NCI-H446 treated with DMSO at 0.1 percent for 48 hours (cell line): ENCODE measurements around the gene CAMK1D.

ENCODE experiments used
- DNase-seq: peaks from one replicate; lab custom pipeline; 2025; lab: John Stamatoyannopoulos, UW

Gene CAMK1D

DNA sequence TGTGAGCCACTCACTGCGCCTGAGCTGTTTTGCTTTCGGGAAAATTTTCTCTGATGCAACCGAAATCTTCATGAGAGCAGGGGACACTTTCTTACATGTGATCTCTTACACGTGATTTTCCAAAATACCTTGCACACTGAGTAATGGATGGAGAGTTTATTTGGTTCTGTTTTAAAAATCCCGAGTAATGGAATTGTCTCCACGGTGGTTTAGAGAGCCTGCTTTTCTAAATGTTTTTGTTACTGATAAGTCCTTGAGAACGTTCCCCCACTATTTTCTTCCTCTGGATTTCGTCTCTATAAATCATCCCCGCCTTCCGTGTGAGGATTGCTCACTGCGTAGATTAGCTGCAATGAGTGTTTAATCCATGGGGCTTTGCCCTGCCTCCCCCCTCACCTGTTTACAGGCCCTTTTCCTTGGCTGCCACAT, 25.7 kb downstream of the CAMK1D start:
- no peak for DNase-seq

DNA sequence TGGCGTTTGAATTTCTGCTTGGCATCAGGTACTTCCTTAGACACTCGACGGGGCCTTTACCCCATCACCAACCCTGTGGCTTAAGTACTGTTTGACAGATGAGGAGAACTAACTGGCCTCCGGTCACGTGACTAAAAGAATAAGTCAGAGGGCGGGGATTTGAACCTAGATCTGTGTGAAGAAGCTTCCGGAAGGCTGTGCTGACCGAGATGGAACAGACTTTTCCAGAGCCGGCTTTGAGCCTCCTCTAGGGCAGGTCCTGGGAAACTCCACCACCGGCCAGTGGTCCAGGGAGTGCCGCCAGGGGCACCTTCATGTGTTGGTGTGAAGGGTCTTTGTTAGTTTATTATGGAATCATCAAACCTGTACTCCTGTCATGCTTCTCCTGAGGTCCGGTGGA, 26.9 kb downstream of the CAMK1D start:
- no peak for DNase-seq

DNA sequence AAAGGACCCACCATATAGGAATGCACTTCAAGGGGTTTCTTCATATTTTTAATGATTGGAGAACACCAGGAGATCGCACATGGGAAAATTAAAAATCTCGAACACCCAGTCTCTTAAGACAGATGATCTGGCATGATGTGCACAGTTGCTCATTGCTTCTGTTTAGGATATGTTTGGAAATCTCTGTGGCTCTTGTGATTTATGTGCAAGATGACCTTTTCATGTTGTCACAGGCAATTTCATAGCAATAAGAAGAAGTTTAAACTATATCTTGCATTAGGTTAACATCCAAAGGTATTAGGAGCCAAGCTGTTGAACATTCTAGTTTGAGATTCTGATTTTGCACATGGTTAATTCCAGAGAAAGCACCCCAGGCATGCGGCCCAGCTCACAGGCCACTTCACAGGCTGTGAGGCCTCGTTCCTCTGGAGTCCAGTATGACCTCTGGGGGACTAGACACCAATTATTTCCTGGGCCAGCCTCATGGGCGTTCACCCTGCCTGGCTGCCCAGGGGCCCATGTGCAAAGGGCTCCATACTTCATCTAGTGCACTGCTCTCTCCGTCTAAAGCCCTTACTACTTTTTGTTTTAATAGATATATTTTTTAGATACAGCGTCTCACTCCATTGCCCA, 28.4 kb downstream of the CAMK1D start:
- DNase-seq = no peak

DNA sequence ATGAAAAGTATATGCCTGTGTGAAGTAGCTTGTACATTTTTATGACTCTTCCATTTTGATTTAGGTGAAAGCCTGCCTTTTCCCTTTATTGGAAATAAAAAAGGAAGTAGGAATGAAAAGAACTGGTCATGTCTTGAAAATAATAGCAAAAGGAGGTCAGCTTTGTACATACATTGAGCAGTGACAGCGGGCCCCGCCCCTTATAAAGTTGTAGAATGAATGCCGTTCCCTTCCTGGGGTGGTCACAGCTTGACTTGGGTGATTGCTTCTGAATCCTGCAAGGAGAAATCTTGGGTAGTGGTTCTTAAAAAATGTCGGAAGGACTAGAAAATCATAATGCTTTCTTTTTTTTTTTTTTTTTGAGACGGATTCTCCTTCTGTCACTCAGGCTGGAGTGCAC, 31.7 kb downstream of the CAMK1D start:
- no peak for DNase-seq

DNA sequence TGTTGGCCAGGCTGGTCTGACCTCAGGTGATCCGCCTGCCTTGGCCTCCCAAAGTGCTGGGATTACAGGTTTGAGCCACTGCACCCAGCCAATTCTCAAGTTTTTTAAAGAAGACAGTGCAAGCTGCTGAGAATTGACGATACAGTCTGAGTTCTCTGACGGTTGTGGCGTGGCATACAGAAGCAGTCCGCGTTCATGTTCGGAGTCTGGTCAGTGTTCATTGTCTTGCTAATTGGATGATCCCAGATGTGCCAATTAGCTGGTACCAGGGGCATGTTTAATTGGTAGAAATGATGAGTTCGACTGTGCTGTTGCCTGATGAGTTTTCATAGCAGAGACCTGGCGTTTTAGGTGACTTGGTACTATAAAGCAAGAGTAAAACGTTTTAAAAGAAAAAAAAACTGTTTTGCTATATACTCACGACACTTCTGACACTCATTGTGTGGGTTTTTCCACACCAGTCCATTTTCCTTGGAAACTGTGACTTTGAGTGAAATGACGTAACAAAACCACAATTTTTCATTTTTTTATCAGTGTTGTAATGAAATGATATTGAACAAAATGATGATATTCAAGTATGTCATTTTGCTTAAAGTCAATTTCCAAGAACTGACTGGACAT, 32.3 kb downstream of the CAMK1D start:
- DNase-seq = no peak

DNA sequence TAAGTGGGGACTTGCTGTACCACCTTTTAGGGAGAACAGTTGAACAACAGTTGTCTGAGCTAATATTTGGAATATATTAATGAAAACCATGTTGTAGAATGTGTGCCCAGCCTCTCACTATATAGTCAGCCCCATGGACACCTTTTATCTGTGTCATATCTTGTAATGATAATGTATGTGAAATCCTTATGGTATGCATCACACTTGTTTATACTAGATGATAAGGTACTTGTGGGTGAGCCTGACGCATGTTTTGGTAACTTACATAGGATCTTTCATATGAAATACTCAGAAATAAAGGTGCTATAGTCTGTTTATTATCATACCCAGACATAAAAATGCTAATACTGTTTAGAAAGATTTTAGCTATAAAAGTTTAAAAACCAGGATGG, 32.8 kb downstream of the CAMK1D start:
- no peak for DNase-seq

DNA sequence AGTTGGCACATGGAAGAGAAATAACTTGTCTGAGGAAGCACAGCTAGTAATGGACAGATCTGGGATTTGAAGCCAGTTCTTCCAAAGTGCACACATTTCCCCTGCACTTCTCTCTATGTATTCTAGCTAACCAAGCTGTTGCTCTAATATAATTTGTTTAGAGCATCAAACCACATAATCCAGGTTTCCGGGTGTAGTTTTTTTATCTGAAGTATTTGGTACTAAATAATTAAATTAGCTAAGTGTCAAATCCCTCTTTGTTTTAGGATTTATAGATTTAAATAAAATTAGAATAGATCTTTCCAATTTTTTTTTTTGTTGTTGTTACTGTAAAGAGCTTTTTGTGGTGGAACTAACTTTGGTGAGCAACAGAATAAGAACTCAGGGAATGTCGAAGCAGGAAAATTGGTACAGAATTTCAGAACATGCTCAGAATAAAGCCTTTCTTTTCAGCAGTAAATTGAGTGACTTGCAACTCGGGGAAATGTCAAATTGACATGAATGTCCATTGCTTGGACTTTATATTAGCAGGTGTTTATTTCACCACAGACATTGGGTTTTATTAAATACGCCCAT, 33.7 kb downstream of the CAMK1D start:
- no peak for DNase-seq

DNA sequence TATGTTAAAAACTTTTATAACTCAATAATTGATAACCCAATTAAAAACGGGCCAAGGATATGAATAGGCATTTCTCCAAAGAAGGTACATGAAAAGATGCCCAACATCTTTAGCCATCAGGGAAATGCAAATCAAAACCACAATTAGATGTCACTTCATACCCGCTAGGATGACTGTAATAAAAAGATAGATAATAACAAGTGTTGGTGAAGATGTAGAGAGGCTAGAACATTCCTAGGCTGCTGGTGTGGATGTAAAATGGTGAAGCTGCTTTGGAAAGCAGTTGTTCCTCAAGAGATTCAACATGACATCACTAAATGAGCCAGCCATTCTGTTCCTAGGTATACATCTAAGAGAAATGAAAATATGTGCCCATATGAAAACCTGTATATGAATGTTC, 35.6 kb downstream of the CAMK1D start:
- no peak for DNase-seq

DNA sequence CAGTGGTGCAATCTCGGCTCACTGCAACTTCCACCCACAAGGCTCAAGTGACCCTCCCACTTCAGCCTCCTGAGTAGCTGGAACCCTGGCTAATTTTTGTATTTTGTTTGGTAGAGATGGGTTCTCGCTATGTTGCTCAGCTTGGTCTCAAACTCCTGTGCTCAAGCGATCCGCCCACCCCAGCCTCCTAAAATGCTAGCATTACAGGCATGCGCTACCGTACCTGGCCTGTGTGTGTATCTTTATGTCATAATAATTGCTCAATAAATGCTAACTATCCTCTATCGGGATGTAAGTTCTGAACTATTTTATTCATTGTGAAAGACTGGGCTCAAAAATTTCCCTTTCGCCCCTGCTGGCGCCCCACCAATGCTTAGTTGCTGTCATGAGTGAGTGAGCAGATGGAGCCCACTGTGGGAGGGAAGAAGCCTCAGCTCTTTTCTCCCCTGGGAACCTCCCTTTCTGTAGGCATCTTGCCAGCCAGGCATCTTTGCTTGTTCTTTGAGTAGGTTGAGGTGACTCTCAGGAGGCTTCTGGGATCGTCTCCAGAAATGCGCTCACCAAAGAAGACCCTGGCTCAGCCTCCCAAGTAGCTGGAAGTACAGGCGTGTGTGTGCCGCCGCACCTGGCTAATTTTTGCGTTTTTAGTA, 38.3 kb downstream of the CAMK1D start:
- peak; percentile 76 for DNase-seq

DNA sequence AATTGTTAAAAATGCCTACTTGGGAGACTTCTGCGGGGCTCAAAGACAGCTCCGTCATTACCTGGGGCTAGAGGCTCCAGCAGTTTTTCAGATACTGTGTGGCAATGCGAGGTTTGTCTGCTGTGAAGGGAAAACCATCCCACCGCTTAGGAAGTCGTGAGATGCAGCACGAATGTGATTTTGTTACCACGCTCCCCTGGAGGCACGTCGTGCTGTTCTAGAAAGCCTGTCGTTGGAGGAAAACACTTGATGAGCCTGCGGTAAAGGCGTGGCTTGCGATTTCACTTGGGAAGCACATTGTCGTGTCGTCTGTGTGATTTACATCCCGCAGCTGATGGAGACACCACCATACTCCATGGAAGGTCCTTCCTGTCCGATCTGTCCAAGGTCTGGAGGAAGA, 39.3 kb downstream of the CAMK1D start:
- DNase-seq = no peak

DNA sequence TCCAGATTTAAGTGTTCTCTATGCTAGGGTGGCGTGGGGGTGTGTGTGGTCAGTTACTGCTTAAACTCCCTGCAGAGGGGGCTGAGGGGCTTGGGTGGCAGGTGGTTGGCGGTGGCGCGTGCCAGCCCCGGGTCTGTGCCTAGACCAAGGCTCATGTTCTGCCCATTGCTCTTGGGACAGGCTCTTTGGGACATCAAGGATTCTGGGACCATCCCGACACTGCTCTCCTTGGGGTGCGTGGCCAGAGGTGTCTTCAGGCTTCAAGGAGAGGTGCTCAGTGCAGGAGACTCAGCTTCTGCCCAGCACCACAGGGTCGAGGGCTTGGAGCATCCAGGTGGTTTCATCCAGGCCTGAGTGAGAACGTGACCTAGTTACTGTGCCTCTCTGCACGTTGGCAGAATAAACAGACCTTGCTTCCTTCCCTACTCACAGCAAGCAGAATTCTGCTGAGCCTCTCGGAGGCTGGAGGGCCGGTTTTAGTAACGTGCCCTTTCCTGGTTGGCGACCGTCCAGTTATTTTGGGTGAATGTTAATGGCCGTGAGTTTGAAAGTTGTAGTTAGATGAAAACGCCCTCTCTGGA, 39.9 kb downstream of the CAMK1D start:
- no peak for DNase-seq

DNA sequence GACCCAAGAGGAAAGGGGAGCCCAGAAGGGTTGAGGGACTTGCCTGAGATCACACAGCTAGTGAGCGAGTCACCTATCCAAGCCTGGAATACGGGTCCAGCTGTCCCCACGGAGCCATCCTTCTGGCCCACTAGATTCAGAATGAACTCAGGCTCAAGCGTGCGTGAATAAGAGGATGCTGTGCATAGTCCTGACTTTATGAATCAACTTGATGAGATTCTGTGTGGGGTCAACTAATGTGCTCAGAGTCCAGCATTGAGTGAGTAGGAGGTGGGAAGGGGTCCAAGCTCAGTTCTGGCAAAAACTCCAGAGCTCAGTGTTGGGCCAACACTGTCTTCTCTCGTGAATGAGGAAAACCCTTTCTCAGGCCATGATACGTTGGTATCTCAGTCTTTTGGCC, 41.4 kb downstream of the CAMK1D start:
- DNase-seq = no peak

DNA sequence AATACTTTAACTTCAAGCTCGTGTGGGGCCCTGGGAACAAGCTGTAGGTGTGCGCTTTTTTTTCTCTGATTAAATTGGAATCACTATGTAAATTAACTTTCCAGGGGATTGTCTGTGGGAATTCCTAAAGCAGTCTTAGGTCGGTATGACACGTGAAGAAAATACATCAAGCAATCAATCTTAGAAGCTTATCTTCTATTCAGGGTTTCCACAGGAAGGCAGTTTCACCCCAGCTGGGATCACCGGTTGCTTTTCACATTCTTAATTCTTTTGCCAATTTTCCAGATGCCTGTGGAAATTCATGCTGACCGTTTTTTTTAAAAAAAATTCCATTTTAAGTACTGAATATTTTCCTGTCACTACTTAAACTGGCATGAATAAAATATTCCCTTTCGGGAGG, 41.9 kb downstream of the CAMK1D start:
- DNase-seq = no peak

DNA sequence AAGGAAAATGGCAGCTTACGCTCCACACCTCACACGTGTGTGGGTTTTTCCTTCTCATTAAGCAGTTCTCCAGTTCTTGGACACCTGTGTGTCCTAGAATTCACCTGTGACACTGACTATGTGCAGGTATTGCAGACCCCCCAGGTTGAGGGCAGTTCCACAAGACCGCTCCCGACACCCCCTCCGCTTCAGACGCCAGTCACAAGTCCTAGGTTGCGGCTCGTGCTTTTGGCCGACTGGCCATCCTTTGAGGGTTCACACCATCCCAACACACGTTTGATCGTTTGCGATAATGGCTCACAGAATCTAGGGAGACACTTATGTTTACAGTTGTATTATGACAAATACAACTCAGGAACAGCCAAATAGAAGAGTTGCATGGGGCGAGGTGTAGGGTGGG, 44.5 kb downstream of the CAMK1D start:
- DNase-seq = no peak

DNA sequence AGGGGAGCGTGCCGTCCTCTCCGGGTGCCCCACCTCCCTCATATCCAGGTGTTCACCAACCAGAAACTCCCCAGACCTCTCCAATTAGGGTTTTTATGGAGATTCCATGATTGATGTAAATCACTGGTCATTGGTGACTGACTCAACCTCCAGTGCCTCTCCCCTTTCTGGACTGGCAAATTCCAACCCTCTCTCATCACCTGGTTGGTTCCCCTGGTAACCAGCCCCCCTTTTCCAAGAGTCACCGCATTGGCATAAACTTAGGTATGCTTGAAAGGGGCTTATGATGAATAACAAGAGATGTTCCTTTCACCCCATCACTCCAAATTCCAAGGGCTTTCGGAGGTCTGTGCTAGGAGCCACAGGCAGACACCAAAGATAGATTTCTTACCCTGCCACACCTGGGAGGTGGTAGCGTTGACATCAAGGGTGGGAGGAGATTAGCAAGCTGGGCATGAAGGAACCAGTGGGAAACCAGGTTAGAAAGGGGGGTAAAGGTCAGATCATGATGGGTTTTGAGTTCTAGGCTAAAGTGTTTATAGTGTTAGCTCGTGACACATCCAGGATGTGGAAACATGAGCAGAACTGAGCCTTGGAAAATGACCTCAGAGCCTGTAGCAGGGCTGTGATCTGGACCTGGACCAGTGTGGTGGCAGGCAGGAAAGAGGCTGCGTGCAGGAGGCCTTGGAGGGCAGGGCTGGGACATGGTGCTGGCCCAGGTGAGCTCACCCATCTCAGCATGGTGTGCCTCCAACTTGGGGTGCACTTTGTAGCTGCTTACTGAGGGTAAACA, 45.1 kb downstream of the CAMK1D start:
- DNase-seq = no peak

DNA sequence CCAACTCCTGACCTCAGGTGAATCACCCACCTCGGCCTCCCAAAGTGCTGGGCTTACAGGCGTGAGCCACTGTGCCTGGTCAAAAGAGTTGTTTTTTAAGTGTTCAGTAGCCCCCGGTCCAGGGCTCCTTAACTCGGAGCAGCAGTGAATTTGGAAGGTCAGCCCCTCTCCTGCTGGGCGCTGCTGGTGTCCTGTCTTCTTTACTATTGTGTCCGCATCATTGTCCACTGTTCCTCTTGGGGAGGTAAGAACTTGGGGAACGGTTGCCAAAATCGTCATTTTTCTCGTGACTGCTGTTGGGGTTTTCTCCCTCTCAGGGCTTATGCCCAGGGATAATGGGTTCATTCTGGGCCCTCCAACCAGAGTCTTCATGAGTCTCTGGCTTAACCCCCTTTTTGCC, 46.7 kb downstream of the CAMK1D start:
- DNase-seq = no peak

DNA sequence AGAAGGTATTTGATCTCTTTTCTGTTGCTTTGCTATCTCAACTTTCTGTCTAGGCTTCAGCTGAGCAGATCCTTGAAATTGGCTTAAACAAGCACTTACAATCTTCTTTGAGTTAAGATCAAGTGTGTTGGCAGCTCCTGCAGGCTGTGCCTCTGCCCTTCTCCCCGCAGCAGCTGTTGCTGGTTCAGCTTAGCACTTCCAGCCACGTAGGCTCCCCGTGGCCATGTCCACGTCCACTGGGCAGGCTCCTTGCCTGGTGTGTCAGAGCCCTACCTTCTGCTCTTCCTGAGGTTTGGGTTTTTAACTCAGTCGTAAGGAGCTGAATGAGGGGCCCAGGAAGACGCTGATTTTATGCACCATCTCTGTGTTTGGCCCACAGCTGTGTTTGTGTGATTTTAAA, 47.2 kb downstream of the CAMK1D start:
- peak; percentile 21 for DNase-seq

DNA sequence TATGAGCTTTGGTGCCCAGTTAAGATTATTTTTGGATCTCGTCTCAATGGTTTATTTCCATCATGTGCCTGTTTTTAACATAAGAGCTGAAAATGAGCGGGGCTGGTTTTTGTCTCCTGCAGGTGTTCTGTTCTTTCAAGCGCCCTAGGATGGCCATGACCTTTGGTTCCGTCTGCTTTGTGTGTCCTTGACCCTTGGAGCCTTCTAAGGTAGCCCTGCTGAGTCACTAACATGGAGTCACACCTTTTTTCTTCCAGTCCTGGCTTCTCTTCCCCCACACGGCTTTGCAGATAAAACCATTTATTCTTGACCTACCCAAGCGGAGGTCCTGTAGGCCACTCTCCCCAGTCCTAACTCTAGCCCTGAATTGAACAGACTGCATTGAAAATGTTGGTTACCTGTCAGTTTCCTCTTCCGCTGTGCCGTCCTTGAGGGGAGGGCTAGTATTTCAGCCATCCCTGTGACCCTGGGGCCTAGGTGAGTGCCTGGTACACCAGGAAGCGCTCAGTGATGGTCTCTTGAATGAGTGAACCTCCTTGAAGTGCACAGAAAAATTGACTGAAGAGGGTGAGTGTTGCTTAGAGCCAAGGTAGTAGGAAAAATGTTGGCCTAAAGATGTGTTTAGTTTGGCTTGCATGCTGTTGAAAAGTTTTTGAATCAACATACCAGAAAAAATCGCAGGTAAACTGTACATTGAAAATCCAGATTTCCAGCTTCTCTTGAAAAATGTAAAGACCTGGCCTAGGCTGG, 48.0 kb downstream of the CAMK1D start:
- no peak for DNase-seq

DNA sequence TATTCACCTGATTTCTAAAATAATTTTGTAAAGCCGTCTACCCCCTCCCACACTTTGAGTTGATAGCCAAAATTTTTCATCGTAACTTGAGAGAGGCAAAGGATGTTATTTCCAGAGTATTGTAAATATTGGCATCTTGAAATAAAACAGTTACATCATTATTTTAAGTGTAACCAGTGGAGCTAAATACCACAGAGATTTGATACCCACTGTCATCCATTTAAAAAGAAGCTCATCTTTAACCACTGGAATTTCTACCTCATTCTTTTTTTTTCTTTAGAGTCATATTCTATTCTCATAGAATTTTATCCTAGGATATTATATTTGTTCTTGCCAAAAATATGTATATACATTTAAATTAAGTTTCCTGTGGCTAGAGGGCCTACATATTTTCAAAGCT, 48.6 kb downstream of the CAMK1D start:
- DNase-seq = no peak

DNA sequence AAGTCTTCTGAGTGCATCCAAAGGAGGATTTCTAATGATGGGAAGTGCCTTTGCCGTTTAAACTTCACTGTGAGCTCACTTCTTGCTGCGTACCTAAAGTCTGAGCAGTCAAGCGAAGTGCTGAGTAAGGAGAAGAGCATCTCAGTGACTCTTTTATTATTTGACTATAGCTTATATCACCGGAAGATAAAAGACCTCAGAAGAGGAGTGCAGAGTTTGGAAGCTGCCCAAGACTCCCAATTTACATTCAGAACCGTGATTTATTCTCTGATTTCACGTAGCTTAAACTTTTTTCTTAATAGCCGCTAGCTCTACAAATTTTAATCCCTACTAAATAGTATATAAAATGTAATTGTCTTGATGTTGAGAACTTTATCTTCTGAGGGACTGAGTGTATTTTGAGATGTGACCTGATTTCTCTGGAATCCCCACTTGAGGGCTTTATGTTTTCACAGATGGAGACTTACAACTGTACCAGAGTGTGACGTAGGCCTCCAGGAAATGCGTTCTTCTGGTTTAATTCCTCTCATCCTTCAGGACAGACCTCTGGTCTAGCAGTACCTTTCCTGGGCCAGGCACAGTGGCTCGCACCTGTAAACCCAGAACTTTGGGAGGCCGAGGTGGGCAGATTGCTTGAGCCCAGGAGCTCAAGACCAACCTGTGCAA, 51.1 kb downstream of the CAMK1D start:
- no peak for DNase-seq

DNA sequence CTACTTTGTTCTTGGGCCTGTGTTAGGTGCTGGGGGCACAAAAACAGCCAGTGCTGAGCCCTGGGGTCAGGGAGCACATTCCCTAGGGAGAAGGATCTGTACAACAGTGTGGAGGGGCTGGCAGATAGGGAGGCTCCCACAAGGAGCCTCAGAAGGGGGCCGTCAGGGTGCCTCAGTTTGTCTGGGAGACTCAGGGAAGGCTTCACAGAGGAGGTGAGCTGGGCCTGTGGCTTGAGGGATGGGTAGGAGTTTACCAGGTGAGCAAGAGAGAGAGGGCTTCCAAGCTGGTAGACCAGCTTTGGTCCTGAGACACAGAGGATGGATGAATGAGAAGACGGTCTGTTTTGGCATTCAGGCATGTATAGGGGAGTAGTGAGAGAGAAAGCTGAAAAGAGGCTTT, 52.1 kb downstream of the CAMK1D start:
- no peak for DNase-seq
